UCSD-AML1 (cell line): Measurements from ENCODE around the gene PIM1.
"Not testable (repeated sequence)": the region's sequence is repeated elsewhere in the genome, so short reads cannot be mapped to it uniquely, and the experiment has no call there.

Source experiments
- DNase-seq: peaks from one replicate; lab custom pipeline; 2025; ENCODE audit not compliant: unreplicated experiment; lab: John Stamatoyannopoulos, UW

PIM1 gene

DNA sequence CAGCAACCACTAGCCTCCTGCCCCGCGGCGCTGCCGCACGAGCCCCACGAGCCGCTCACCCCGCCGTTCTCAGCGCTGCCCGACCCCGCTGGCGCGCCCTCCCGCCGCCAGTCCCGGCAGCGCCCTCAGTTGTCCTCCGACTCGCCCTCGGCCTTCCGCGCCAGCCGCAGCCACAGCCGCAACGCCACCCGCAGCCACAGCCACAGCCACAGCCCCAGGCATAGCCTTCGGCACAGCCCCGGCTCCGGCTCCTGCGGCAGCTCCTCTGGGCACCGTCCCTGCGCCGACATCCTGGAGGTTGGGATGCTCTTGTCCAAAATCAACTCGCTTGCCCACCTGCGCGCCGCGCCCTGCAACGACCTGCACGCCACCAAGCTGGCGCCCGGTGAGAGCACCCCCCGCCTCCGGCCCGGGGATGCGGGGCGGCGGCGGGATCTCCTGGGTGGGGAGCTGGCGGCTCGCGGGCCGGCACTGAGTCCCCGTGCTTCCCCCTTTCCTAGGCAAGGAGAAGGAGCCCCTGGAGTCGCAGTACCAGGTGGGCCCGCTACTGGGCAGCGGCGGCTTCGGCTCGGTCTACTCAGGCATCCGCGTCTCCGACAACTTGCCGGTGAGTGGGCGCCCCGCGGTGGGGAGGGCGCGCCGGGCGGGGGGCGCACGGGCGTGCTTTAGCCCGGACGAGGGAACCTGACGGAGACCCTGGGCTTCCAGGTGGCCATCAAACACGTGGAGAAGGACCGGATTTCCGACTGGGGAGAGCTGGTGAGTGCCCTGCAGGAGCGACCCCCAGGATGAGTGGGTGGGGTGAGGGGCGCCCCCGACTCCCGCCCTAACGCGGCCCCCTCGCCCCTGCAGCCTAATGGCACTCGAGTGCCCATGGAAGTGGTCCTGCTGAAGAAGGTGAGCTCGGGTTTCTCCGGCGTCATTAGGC is 585 bp downstream of the PIM1 start:
- peak; percentile 64 for DNase-seq

DNA sequence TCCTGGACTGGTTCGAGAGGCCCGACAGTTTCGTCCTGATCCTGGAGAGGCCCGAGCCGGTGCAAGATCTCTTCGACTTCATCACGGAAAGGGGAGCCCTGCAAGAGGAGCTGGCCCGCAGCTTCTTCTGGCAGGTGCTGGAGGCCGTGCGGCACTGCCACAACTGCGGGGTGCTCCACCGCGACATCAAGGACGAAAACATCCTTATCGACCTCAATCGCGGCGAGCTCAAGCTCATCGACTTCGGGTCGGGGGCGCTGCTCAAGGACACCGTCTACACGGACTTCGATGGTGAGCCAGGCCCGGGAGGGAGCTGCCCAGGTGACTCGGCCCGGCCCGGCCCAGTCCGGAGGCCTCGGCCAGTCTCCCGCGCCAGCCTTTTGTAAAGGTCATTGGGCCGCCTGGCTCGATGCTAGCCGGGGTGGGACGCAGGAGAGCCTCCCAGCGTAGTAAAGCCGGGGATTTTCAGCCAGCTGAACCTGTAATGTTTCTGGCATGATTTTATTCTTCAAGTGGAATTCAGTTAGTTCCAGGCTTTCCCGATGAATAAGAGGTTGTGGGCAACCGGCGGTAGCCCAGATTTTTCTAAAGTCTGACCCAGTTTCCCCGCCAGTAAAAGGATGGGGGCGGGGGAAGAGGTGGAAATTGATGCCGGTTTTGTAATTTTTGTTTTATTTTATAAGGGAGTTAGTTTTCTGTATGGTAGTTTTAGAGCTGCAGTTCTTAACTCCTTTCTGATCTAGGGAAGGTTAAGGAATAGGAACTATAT is 1.4 kb downstream of the PIM1 start:
- DNase-seq, result peak; percentile 64

DNA sequence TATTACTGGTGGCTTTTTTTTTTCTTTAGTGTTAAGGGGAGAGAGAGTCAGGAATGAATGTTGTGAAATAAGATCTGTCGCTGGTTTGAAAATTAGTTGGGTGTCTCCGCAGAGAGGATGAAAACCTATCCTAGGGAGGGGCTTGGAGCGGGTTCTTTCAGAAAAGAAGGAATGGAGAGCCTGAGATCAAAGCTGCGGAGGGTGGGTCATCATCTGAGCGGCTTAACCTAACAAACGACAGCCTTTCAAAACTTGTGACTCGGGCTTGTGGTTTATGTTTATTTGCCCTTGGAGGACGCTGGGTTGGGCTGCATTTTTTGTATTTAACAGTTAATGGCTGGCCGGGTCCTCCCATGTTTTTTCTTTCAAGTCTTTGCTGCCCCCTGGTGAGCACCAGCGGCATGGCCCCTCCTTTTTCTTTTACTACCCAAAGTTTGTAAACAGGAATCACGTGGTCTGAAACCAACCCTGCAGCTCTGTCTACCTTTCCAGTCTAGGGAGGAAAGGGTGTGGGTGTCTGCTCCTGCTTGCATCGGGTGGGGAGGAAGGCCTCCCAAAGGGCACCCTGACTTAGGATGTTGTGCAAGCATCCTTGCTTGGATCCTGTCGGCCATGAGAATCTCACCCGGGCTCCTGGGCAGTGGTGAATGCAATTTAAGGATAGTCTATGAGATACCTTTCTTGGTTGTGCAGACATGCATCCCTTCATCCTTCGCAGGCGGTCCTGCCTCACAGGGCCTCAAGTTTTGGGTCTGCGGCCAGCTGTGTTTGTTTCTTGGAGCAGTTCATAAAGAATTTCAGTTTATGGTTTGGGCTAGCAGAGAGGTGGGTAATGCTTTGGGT is 2.2 kb downstream of the PIM1 start:
- peak; percentile 87 for DNase-seq

DNA sequence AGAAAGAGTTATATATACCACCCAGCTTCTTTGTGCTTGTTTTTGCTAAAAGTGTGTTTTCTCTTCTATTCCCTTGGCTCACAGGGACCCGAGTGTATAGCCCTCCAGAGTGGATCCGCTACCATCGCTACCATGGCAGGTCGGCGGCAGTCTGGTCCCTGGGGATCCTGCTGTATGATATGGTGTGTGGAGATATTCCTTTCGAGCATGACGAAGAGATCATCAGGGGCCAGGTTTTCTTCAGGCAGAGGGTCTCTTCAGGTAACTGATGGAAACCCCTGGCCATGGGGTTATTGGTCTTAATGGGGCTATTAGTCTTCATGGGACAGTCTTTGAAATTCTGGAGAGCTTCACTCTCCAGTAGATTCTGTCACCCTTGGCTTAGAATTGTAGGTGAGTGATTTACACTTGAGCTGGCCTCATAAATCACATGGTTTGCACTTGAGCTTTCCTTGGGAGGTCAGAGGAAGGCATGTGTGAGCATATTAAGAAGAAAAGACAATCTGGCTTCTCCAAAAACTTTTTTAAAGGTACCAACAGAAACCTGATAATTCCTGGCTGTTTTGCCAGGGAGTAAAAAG is 3.0 kb downstream of the PIM1 start:
- no peak for DNase-seq

DNA sequence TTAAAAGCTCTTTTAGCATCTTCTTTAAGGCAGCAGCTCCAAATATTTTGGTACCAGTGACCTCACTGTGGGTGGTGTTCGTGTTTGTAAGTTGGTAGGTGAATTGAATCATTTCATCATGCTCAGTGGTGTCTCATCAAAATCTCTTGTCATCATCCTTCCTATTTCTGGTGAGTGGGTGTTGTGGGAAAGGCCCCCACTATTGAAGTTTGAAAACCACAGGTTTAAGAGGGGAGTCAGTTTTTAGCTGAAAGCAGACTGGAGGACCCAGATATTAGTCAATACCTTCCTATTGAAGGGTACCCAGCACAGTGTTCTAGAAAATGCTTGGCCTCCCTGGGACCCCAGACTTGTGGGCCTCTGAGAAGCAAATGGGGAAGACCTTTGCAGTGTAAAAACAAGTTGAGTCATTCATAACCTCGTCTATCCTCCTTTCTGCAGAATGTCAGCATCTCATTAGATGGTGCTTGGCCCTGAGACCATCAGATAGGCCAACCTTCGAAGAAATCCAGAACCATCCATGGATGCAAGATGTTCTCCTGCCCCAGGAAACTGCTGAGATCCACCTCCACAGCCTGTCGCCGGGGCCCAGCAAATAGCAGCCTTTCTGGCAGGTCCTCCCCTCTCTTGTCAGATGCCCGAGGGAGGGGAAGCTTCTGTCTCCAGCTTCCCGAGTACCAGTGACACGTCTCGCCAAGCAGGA is 3.7 kb downstream of the PIM1 start:
- DNase-seq, result peak; percentile 51

DNA sequence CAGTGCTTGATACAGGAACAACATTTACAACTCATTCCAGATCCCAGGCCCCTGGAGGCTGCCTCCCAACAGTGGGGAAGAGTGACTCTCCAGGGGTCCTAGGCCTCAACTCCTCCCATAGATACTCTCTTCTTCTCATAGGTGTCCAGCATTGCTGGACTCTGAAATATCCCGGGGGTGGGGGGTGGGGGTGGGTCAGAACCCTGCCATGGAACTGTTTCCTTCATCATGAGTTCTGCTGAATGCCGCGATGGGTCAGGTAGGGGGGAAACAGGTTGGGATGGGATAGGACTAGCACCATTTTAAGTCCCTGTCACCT is 4.2 kb downstream of the PIM1 start:
- DNase-seq, result no peak

DNA sequence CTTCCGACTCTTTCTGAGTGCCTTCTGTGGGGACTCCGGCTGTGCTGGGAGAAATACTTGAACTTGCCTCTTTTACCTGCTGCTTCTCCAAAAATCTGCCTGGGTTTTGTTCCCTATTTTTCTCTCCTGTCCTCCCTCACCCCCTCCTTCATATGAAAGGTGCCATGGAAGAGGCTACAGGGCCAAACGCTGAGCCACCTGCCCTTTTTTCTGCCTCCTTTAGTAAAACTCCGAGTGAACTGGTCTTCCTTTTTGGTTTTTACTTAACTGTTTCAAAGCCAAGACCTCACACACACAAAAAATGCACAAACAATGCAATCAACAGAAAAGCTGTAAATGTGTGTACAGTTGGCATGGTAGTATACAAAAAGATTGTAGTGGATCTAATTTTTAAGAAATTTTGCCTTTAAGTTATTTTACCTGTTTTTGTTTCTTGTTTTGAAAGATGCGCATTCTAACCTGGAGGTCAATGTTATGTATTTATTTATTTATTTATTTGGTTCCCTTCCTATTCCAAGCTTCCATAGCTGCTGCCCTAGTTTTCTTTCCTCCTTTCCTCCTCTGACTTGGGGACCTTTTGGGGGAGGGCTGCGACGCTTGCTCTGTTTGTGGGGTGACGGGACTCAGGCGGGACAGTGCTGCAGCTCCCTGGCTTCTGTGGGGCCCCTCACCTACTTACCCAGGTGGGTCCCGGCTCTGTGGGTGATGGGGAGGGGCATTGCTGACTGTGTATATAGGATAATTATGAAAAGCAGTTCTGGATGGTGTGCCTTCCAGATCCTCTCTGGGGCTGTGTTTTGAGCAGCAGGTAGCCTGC is 4.8 kb downstream of the PIM1 start:
- DNase-seq, result no peak

DNA sequence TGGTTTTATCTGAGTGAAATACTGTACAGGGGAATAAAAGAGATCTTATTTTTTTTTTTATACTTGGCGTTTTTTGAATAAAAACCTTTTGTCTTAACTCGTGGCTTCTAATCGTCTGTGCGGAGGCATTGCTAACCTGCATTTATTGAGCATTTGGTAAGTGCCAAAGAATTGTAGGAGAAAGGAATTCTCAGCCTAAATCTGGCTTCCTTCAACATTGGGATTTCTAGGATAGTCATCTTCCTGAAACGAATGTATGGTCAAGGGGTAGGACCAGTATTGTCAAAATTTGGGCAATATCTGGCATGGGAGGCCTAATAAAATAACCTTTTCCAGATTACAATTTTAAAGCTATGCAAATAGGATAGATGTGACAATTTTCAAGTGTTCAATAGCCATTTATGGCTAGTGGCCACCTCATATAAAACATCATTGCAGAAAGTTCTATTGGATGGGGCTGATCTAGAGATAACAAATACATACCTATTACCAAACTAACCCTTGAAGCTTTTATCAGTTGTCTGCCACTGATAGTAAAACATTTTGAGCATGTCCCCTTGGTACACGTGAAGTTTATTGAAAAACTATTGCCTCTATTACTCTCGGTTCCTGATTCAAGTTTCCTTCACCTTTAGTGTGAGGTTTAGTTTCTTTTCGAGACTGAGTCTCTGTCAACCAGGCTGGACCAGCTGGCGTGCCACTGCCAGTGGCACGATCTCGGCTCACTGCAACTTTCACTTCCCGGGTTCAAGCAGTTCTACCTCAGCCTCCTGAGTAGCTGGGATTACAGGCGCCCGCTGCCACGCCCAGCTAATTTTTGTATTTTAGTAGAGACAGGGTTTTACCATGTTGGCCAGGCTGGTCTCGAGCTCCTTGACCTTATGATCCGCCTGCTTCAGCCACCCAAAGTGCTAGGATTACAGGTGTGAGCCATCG is 5.6 kb downstream of the PIM1 start:
- peak; percentile 56 for DNase-seq

DNA sequence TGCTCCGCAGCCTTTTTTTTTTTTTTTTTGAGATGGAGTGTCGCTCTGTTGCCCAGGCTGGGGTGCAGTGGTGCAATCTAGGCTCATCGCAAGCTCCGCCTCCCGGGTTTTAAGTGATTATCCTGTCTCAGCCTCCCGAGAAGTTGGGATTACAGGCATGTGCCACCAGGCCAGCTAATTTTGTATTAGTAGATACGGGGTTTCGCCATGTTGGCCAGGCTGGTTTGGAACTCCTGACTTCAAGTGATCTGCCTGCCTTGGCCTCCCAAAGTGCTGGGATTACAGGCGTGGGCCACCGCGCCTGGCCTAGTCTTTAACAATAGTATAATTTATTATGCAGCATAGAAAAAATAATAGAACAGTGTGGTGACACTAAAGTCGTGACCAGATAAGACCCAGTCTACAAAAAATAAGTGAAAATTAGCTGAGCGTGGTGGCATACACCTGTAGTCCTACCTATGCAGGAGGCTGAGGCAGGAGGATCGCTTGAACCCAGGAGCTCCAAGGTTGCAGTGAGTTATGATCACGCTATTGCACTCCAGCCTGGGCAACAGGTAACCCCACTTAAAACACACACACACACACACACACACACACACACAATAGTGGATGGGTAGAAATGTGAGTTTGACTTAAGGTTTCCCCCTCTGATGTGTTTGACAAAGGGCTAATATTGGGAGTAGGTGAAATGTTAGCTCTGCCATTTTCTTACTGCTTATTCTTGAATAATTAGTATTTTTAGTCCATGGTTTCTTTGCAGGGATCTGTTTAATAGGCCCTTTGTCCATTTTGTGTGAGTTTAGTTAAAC is 6.5 kb downstream of the PIM1 start:
- DNase-seq, result peak; percentile 61

DNA sequence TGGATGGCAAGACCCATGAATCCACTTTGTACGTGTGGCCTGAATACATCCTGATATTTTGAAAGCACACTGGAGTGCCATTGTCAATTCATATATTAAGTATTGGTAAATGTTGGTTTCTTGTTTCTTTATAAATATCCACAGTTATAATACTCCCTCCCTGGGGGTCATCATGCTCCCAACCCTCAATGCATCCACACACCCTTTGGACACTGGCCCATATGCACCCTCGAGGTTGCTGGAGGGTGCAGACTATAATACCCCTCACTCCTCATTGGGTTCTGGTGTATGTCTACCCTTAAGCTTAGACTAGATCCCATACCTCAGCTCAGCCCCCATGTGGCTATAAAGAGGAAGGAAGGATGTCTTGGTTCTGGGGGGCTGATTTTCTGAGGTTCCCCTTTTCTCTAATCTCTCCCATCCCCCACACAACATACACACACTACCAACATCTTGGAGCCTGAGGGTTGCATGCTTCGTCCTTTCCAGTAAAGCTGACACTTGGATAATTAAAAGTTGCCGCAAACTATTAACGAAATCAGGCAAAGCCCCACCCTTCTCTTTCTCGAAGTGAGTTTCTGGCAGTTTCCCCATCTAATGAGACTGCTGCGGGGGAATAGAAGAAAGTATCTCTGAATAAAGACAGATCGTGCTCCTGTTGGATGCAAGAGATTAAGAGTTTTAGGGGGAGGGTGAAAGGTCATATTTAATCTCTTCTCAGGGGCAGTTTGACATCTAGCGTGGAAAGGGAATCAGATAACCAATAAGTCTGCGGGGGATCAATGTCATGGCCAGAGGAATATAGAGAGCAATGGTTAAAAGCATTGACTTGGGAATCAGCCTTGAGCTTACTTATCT is 7.4 kb downstream of the PIM1 start:
- peak; percentile 59 for DNase-seq

DNA sequence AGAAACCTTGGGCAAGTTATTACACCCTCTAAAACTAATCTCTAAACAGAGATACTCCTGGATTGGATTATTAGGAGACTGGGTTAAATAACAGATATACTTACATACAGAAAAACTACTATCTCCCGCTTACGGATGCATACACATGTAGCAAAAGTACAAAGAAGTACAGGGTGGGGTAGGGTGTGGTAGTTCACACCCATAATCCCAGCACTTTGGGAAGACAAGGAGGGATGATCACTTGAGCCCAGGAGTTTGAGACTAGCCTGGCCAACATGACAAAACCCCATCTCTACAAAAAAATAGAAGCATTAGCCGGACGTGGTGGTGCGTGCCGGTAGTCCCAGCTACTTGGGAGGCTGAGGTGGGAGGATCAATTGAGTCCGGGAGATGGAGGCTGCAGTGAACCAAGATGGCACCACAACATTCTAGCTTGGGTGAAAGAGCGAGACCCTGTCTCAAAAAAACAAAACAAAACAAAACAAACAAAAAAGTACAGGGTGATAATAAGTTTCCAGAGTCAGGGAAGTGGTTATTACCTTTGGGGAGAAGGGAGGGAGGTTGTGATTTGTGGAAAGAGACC is 8.1 kb downstream of the PIM1 start:
- no peak for DNase-seq

DNA sequence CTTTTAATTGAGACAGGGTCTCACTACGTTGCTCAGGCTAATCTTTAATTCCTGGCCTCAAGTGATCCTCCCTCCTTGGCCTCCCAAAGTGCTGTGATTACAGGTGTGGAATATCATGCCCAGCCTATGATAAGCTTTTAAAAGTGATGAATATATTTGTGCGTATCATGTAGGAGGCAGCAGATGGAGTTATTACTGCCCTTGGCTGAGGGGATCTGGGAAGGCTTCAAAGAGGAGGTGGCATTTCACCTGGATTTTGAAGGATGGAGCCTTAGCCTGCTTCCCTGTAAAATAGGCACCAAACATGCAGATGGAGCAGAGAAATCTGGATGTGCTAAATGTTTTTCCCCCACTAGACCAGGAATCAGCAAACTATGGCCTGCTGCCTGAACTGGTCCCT is 10.1 kb downstream of the PIM1 start:
- no peak for DNase-seq

DNA sequence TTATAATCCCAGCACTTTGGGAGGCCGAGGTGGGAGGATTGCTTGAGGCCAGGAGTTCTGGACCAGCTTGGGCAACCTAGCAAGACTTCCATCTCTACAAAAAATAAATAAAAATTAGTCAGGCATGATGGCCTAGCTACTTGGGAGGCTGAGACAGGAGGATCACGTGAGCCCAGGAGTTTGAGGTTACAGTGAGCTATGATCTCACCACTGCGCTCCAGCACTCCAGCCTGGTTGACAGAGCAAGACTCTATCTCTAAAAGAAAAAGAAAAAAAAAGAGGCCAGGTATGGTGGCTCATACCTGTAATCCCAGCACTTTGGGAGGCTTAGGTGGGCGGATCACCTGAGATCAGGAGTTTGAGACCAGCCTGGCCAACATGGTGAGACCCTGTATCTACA is 10.7 kb downstream of the PIM1 start:
- DNase-seq, result not testable (repeated sequence)

DNA sequence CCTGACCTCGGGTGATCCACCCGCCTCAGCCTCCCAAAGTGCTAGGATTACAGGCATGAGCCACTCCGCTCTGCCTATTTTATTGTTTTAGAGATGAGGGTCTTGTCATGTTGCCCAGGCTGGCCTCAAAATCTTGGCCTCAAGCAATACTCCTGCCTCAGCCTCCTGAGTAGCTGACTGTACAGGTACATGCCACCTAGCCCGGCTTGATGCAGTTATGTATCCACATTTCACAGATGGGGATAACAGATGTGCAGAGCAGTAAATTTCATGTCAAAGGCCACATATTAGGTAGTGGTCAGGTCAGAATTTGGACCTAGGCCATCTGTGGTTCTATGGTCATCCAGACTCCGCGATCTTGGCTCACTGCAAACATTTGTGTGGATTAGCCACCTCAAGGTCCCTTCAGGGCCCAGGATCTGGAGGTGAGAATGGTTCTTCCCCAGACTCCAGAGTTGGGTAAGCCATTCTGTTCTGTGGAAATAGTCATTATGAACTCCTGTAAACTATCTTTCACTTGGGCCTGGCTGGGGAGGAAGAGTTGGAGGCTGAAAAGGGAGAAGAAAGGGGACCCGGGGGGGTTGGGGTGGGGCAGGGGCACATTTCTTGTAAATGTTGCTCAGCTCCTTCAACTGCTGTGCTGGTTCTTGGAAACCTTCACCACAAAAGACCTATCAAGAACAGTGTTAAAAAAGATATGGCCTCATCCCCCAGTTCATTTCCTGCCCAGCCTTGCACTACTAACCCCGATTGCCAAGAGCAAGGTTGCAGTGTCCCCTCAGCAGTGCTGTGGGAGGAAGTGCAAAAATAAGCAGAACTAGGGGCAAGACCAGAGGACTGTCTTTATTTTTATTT is 13.0 kb downstream of the PIM1 start:
- peak; percentile 85 for DNase-seq

DNA sequence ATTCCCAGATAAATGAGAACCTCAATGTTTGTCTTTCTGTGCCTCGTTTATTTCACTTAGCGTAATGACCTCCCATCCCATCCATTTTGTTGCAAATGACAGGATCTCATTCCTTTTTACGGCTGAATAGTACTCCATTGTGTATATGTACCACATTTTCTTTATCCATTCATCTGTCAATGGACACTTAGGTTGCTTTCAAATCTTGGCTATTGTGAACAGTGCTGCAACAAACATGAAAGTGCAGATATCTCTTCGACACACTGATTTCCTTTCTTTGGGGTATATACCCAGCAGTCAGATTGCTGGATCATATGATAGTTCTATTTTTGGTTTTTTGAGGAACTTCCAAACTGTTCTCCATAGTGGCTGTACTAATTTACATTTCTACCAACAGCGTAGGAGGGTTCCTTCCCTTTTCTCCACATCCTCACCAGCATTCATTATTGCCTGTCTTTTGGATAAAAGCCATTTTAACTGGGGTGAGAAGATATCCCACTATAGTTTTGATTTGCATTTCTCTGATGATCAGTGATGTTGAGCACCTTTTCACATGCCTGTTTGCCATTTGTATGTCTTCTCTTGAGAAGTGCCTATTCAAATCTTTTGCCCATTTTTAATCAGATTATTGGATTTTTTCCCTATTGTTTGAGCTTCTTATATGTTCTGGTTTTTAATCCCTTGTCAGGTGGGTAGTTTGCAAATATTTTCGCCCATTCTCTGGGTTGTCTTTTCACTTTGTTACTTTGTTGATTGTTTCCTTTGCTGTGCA is 16.2 kb downstream of the PIM1 start:
- not testable (repeated sequence) for DNase-seq
